Inferior parietal cortex (tissue), 1 donor: ENCODE measurements around the gene MAP3K5.
A peak's percentile ranks its signal among the peaks of the same experiment; 100 is the strongest.

Source experiments
- DNase-seq: peaks from one replicate; pipeline ENCODE4 v3.0.0-alpha.2; 2016; ENCODE audit errors: extremely low spot score

Gene MAP3K5

DNA sequence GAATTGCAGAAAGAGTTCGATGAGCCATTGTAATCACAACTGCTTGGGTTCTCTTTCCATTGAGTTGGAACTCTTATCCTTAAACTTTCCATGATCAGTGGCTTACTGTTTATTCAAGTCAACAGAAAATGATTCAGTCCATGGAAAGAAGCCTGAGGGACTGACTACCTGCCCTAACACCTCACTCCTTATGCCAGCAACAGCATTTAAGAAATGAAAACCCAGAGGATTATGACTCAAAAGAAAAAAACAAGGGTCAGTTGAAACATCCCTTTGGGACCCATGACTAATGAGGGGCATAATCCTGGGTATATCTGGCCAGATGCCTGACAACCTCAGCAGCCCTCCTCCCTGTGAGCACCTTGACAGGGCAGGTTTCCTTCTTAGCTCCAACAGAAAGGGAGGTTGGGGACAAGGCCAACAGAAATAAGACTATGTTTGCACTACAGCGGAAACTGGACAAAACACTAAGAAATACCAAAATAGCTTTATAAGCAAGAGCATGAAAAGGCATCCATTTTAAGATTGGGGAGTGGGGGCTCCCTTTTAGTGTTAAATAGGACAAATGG lies 106.7 kb downstream of the MAP3K5 start:
- DNase-seq: no peak

DNA sequence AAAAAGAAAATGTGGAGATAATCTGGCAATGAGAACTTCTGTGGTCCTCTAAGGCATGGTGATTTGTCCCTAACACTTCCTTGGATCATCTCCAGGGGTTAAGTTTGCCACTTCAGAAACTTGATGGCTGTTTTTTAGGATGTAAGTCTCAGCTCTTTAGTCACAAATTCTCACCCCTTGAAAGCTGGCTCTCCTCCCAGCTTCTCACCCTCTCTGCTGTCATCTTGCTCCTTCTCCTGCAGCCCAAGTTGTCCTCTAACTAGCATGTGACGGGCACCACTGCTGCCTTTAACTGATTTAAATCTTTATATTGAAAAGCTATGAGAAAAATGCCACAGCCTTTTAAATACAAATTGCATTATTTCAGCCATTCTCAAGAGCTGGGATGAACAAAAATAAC lies 107.8 kb downstream of the MAP3K5 start:
- DNase-seq: peak; percentile 37

DNA sequence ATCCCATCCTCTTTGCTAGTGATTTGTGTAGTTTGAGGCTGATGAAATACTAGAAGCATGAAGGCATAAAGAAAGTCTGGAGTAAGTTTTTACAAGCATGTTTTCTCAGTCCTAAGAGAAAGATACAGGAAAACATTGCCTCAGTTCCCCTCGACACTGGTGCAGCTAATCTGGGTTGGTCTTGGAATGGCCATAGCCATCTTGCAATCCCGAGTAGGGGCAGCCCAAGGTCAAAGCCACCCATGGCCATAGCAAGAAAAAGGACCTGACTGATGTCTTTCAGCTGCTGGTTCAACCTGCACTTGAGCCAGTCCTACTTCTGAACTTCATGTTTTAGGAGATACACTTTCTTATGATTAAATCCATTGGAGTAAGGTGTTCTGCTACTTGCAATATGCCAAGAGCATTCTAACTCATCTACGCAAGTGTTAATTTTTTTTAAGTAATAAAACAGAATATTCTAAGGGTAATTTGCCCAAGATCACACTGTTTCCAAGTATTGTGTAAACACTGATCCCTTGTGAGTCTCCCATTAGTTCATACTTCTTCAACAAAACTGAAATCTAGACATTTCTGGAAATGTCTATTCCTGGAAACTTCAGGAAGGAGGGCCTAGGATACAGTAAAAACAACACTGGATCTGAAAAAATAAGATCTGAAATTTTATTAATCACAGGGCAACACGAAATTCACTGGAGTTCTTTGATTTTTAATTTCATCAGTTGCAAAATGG lies 108.9 kb downstream of the MAP3K5 start:
- DNase-seq: no peak

DNA sequence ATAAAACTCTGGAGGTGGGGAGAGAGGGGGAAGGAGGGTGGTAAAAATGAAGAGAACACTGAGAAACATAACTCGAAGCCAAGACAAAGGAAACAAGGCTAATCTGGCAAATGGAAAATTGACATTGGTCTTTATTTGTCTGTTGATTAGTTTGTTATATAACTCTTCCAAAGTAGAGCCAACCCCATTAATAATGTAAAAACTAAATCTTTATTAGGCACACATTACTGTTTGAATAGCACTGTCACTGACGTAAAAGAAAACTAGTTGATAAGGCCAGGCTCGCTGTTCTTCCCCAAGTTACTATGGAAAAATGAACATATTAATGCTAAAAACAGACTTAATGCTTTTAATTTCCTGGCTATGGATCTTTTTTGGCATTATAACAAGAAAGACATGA lies 110.0 kb downstream of the MAP3K5 start:
- no peak for DNase-seq

- DNase-seq: no peak
Observed at GRCh38 chr6:136677822-136678221, 114.5 kb downstream of the MAP3K5 start.

DNA sequence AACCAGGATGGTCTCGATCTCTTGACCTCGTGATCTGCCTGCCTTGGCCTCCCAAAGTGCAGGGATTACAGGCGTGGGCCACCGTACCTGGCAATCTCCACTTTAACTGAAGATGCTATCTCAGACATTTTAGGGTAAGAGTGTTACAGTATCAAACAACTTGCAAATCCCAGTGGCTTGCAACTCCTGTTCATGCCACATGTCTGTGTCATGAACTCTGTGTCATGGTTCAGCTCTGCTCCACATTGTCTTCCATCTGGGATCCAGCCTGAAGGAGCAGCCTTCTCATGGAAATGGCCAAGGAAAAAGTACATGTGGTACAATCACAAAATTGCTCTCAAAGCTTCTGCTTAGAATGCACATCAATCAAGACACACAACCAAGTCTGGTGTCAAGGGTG lies 114.9 kb downstream of the MAP3K5 start:
- DNase-seq: no peak

GRCh38 chr6:136676075-136676474 lies 116.2 kb downstream of the MAP3K5 start:
- no peak for DNase-seq

- no peak for DNase-seq
Observed at GRCh38 chr6:136673571-136673970, 118.7 kb downstream of the MAP3K5 start.

DNA sequence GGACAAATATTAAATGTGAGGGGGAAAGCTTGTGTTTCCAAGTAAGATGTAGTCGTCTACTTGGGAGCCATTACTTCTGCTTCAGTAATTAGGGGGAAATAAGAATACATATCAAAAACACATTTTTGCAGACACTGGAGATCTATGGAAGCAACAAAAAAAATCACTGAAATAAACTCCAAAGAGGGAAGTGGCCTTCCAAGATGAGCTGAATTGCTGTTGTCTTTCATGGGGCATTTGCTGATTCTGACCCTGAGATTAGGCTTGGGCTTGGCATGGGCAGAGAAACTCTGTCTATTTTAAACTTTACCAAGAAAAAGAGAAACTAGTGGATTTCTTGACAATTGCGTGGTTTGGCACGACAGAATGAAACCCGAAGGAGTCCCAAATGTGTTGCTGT lies 120.1 kb downstream of the MAP3K5 start:
- DNase-seq: no peak

GRCh38 chr6:136669299-136669699 lies 123.0 kb downstream of the MAP3K5 start:
- DNase-seq: no peak

DNA sequence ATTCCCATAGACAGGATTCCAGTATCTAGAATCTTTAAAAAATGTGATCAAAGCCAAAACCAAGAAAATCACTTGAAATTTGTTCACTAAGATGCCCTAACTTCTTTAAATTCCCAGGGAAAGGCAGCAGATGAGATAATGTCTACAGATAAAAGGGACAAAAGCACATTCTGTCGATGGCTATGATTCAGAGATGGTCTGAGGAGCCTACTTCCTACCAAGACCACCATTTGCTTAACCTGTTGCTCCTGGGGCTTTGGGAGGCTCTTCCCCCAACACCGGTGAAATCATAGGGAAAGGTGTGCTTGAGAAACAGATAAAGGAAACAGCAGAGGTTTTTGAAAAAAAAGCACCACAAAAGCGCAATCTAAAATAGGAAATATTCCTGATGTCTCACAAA lies 123.7 kb downstream of the MAP3K5 start:
- DNase-seq: no peak

GRCh38 chr6:136666041-136666440 lies 126.2 kb downstream of the MAP3K5 start:
- no peak for DNase-seq

DNA sequence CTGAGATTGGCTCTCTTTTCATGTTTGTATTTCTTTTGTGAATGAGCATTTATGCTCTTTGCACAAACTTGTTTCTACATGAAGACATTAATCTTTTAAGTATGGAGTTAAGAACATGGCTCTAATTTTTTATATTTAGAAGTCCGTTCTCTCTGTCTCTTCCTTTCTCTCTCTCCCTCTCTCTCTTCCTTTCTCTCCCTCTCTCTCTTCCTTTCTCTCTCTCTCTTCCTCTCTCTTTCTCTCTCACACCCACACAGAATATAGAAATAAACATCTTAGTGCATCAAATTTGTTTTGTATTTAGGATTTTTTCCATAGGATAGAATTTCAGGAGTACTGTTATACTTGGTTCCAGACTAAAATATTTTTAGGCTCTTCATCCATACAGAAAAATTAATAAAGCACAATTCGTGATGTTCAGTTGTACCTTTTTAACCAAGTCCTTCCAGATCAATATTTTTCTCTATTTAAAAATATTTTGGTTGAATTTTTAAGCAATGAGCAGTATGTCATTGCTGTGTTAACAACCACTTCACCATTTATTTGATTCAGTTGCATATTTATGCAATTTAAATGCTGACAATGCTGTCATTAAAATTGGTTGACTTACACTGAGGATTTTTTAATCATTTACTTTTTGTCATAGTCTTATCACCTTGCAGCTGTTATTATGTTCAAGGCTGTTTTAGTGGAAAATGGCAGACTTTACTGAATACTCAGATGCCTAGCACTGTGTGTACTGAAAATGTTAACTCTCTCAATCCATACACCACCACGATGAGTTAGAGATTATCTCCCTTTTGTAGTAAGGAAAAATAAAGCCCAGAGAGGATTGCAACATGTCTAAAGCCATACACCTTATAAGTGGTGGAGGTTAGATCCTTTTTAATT lies 129.7 kb downstream of the MAP3K5 start:
- DNase-seq: no peak

- no peak for DNase-seq
Observed at GRCh38 chr6:136660727-136661126, 131.6 kb downstream of the MAP3K5 start.

DNA sequence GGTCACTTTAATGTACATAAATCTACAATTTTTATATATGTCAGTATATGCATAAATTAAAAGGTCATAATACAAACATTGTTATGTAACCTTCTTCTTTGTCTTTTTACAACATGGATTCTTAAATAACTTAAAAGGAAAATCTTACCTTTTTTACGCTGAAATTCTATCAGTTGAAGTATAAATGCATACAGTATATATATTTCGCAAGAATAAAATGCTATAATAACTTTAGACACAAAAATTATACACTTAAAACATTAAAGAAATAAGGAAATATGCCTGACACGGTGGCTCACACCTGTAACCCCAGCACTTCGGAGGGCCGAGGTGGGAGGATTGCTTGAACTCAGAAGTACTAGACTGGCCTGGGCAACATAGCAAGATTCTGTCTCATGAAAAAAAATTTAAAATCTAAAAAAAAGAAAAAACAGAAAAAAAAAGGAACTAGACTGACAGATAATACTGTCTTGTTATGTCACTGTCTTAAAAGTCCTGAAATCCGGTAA lies 132.2 kb downstream of the MAP3K5 start:
- DNase-seq: no peak

GRCh38 chr6:136658711-136659110 lies 133.6 kb downstream of the MAP3K5 start:
- DNase-seq: no peak

DNA sequence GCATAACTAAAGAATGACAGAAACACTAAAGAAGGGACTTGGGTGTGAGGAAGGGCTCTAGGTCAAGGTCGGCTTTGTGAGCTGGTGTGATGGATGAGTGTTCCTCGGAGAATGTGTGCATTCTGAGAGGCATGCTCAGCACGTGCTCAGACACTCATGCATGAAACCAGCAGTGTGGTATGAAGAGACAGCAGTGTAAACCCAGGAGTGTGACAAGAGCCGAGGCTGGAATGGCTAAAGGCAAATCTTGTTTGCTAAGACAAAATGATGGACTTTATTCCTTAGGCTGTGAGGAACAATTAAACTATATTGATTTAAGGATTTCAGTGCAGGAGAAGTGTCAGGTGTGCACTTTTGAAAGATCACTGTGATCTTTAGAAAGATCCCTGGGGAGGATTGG lies 134.6 kb downstream of the MAP3K5 start:
- no peak for DNase-seq

DNA sequence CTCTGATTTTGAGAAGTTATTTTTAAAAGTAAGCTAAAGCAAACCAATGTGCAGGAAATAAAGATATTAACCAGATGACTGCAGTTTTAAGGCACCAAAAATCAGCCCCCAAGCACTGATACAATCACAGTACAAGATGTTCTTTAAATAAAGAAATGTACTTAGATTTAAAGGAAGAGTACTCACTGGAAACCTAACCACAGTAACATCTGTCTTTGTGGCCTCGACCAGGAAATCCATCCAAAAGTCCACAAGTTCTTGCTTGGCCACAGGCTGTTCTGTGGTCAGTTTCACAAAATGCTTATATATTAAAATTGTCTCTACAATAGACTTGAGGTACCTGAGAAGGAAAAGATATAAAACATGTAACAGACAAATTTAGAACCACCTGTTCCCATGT lies 136.2 kb downstream of the MAP3K5 start:
- DNase-seq: no peak

- DNase-seq: no peak
Observed at GRCh38 chr6:136655239-136656014, 136.8 kb downstream of the MAP3K5 start.

- no peak for DNase-seq
Observed at GRCh38 chr6:136654086-136654485, 138.2 kb downstream of the MAP3K5 start.

GRCh38 chr6:136652656-136653055 lies 139.6 kb downstream of the MAP3K5 start:
- DNase-seq: no peak

GRCh38 chr6:136651982-136652381 lies 140.3 kb downstream of the MAP3K5 start:
- DNase-seq: no peak
